HG02981 (cell line): ENCODE results near the gene TTC28.

Experiments
- ATAC-seq: cut with Tn5 transposase; IDR thresholded peaks from one replicate; pipeline ENCODE4 v1.9.1; 2021; ENCODE audit warnings: mild to moderate bottlenecking, moderate library complexity; ENCODE audit not compliant: unreplicated experiment

The TTC28 gene

GRCh38 chr22:27997538-27997937 is 682.1 kb downstream of the TTC28 start:
- ATAC-seq = no peak

GRCh38 chr22:27996981-27997380 is 682.7 kb downstream of the TTC28 start:
- no peak for ATAC-seq

GRCh38 chr22:27996529-27996925 is 683.1 kb downstream of the TTC28 start:
- no peak for ATAC-seq

- no peak for ATAC-seq
These were observed 683.7 kb downstream of the TTC28 start for GRCh38 chr22:27995801-27996528.

GRCh38 chr22:27994481-27995331 is 684.9 kb downstream of the TTC28 start:
- ATAC-seq = no peak

GRCh38 chr22:27993774-27994350 is 685.8 kb downstream of the TTC28 start:
- ATAC-seq = no peak

- ATAC-seq = no peak
These were observed 686.4 kb downstream of the TTC28 start for GRCh38 chr22:27993201-27993635.

- ATAC-seq = no peak
These were observed 687.1 kb downstream of the TTC28 start for GRCh38 chr22:27992294-27993165.

- ATAC-seq = no peak
These were observed 687.9 kb downstream of the TTC28 start for GRCh38 chr22:27991586-27992293.

GRCh38 chr22:27990879-27991278 is 688.8 kb downstream of the TTC28 start:
- ATAC-seq = no peak

GRCh38 chr22:27990451-27990840 is 689.2 kb downstream of the TTC28 start:
- no peak for ATAC-seq

- ATAC-seq = no peak
These were observed 689.7 kb downstream of the TTC28 start for GRCh38 chr22:27989758-27990450.

GRCh38 chr22:27988704-27989103 is 690.9 kb downstream of the TTC28 start:
- no peak for ATAC-seq

- no peak for ATAC-seq
These were observed 692.1 kb downstream of the TTC28 start for GRCh38 chr22:27987557-27987956.

- no peak for ATAC-seq
These were observed 692.7 kb downstream of the TTC28 start for GRCh38 chr22:27986937-27987336.

GRCh38 chr22:27986459-27986858 is 693.2 kb downstream of the TTC28 start:
- ATAC-seq = no peak

- ATAC-seq = no peak
These were observed 694.0 kb downstream of the TTC28 start for GRCh38 chr22:27985323-27986275.

GRCh38 chr22:27984723-27985122 is 694.9 kb downstream of the TTC28 start:
- no peak for ATAC-seq
